HG03575 (cell line): ENCODE measurements around the gene TGIF1.

Experiments used
- ATAC-seq: cut with Tn5 transposase; IDR thresholded peaks from one replicate; pipeline ENCODE4 v1.9.1; 2021; ENCODE audit not compliant: unreplicated experiment, insufficient number of reproducible peaks, low FRiP score; ENCODE audit errors: extremely low read depth

The TGIF1 gene

GRCh38 chr18:3472681-3473544 is 22.9 kb downstream of the TGIF1 start:
- no peak for ATAC-seq

- no peak for ATAC-seq
Observed at GRCh38 chr18:3478262-3478978, 28.4 kb downstream of the TGIF1 start.

DNA sequence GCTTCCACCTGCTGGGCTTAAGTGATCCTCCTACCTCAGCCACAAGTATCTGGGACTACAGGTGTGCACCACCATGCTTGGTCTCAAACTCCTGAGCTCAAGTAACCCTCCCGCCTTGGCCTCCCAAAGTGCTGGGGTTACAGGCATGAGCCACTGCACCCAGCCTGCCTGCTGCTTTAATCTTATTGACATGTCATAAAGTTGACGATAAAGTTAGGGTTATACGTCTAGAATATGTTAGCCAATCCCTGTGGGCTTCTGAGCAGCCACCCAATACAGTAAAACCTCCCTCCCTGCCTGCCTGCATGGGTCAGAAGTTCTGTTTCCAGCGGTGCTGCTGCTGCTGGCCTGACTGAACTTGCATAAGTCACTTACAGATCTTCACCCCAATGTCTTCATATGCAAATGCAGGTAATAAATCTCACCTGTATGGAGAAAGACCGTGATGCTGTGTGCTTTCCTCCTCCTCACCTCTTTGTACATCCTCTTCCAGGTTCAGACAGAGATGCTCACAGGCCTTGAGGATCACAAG is 30.1 kb downstream of the TGIF1 start:
- no peak for ATAC-seq

- no peak for ATAC-seq
Observed at GRCh38 chr18:3480827-3481573, 31.0 kb downstream of the TGIF1 start.

DNA sequence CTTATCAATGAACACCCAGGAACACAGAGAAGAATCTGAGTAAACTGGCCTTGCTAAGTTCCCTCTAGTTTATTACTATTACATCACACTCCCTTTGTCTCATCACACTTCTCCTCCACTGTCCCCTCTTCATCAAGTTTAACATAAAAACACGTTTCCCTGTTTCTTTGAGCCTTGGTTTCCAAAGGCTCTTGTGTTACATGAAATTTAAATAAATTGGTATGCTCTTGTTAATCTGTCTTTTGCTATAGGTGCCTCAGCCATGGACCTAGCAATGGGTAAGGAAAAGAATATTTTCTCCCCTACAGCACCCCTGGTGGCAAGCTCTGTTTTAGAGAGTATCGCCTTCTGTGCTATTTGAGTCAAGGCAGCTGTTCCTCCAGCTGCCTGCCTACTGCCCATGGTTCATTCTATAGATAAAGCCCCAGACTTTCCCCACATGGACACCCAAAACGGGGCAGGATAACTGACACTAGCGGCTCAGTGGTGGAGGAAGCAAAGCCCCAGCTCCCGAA is 31.8 kb downstream of the TGIF1 start:
- no peak for ATAC-seq

GRCh38 chr18:3482258-3482657 is 32.3 kb downstream of the TGIF1 start:
- no peak for ATAC-seq

DNA sequence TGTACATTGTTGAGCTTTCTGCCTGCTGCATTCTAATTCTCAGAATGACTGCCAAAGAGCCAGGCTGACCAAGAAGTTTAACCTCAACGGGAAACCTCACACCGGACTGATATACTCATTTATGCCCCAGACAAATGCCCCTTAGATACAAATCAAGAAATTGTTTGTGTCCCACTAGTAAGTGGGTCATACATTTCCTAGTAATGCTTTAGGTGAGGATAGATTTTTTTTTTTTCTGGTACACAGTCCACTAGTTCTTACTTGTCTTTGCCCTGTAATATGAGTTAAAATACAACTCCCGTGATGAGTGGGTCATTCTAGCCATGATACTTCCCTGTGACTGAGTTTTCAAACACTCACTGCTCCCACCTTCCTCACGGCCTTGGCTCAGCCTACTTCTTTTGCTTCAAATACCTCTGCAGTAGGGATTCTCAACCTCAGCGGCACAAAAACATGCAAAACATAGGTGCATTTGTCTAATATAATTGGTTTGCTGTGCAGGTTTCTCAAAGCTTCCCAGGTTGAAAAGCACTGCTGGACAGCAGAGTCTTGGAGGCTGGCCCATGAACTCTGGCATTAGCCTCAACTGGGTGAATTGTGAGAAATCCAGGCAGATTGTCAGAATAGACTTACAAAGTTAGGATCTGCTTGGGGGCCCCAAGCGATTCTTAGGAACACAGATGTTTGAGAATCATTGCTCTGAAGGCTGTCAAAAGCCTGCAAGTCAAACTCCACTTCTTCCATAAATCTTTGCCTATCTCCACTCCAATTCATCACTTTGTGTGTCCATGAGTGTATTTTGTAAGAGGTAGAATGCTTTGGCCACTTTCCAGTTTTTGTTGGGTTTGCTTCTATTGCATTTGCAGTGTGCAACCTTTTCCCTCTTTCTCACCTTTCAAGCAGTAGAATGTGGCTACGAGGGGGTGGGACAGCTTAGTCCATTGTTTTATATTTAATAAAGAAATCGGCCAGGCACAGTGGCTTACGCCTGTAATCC is 35.5 kb downstream of the TGIF1 start:
- ATAC-seq, result no peak

- no peak for ATAC-seq
Observed at GRCh38 chr18:3486512-3486911, 36.5 kb downstream of the TGIF1 start.

GRCh38 chr18:3489462-3489861 is 39.5 kb downstream of the TGIF1 start:
- ATAC-seq, result no peak

GRCh38 chr18:3491981-3492555 is 42.1 kb downstream of the TGIF1 start:
- ATAC-seq, result no peak

DNA sequence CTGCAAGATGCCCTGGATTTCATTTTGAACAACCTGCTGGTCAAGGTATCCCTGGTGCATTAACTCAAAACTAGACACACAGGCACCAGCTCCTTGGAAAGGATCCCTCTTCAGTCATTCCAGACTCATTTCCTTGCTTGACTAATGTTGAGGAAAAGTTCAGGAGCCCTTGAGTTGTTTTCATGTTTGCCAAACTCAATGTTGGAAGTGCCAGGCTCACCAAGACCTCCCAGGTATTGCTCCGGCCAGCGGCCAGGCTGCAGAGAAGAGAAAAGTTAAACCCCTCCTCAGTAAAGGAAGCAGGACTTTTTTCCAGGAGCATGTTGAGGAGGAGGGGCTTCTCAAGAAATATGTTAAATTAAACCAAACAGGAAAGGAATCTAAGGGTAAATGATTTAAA is 42.7 kb downstream of the TGIF1 start:
- no peak for ATAC-seq

DNA sequence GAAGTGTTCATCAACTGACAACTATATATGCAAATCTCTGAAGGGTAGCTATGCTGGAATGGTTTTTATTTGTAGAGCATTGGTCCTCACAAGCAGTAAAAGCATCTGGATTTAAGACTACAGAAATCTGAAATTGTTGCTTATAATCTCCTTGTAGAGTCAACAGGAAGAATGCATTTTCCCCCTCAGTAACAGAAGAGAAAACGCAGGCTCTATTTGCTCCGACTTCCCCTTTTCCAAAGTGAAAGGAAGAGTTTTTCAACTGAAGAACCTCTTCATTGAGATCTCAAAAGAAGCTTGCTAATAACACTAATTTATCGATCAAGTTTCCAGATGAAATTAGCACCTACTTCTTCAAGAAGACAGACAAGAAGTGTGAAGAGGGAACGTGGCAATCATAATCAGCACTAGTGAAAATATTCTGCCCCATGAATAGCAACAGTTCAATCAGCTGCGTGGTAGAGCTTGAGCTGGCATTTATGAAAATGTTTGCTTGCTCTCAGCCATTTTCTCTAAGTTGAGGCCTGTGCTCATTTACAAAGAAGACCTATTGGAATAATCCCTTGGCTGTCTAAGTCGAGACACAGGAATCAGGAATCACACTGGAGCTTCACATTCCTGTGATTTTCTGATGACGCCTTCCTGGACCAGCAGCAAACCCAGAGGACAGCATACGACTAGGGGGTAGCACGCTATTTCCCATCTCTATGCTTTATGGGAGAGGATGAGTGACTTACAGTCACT is 43.7 kb downstream of the TGIF1 start:
- ATAC-seq, result no peak

- no peak for ATAC-seq
Observed at GRCh38 chr18:3494245-3494526, 44.2 kb downstream of the TGIF1 start.

GRCh38 chr18:3494569-3494968 is 44.6 kb downstream of the TGIF1 start:
- ATAC-seq, result no peak

GRCh38 chr18:3495691-3496430 is 45.9 kb downstream of the TGIF1 start:
- no peak for ATAC-seq

DNA sequence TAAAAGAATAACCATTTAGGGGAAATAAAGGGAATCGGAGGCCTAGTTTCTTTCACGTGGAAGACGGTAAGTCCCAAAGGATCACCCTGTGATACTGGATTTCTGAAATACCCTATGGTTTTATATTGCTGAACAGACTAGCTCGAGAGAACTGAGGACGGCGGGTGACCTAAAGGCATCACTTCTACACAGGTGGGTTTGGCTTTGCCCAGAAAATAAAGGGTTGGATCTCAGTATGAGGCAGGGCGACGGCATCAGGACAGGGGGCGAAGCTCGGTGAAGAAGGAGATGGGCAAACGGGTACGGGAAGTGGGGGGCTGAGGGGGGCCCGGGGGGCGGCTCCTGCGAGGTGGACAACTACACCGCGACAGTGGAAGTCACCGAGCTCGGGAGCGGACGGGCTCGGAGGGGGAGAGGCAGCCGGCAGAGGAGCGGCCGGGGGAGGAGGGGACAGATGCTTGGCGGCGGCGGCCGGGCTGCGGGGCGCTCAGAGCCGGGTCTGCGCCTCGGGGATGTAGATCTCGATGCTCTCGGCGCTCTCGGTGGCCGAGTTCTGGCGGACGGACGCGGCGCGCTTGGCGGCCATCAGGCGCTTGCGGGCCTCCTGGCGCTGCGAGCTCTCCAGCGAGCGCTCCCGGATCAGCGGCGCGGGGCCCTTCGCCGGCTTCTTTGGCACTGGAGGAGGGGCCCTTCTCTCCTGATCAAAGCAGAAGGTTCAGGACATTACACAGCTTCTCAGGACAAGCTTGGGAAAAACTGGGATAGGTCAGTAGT is 48.9 kb downstream of the TGIF1 start:
- ATAC-seq, result no peak
